AG04449 (cell line): ENCODE data around the gene SNX27.

Experiments used
- CTCF ChIA-PET: fragments of 350-600 bp; formaldehyde crosslinking; extraction: SDS; loops from one replicate; lab custom pipeline; 2021; ENCODE audit warnings: antibody characterized with exemption; lab: Yijun Ruan, JAX
- POLR2A ChIA-PET: fragments of 400-600, 350-600 bp; formaldehyde crosslinking; extraction: SDS; loops from one replicate; lab custom pipeline; 2020; ENCODE audit warnings: antibody characterized with exemption, inconsistent platforms; lab: Yijun Ruan, JAX
- DNase-seq: peaks from one replicate; pipeline ENCODE4 v3.0.0-alpha.2; 2010; ENCODE audit warnings: low read depth, low spot score
- H3K4me3 ChIP-seq: 2 replicates; pipeline ENCODE4 v1.5.1; 2011; ENCODE audit warnings: low read depth, mild to moderate bottlenecking, control low read depth, low read length
- CTCF ChIP-seq: IDR thresholded peaks from one replicate; pipeline ENCODE4 v1.5.1; 2011; ENCODE audit warnings: mild to moderate bottlenecking, moderate library complexity, low read length, control low read depth, inconsistent platforms; ENCODE audit not compliant: insufficient read depth; ENCODE audit errors: missing control alignments

Gene SNX27

GRCh38 chr1:151581921-151582320 lies 29.9 kb upstream of the SNX27 start:
- ChIA-PET POLR2A (no interaction called here), CTCF (interaction anchor here (1.5 to 3.0 kb wide), 2 partner anchors 11 to 138 kb away, joined by 4 to 25 read pairs; no protein-coding TSS in a partner anchor)
- no peak for TF ChIP-seq CTCF
- H3K4me3 ChIP-seq = no peak overlapping the region
- DNase-seq = no peak

GRCh38 chr1:151583796-151584195 lies 28.1 kb upstream of the SNX27 start:
- CTCF ChIA-PET = interaction anchor here (3.0 kb wide), 1 partner anchor 10 kb away, joined by 25 read pairs; no protein-coding TSS in a partner anchor

GRCh38 chr1:151584278-151584677 lies 27.6 kb upstream of the SNX27 start:
- DNase-seq = no peak
- ChIA-PET CTCF (interaction anchor here (3.0 kb wide), 1 partner anchor 9 kb away, joined by 25 read pairs; no protein-coding TSS in a partner anchor), POLR2A (no interaction called here)
- no peak overlapping the region for H3K4me3 ChIP-seq
- TF ChIP-seq CTCF = no peak

More at GRCh38 chr1:151583796-151584195, 28.1 kb upstream of the SNX27 start:
- TF ChIP-seq CTCF = no peak
- no peak overlapping the region for H3K4me3 ChIP-seq
- POLR2A ChIA-PET = no interaction called here
- no peak for DNase-seq

- TF ChIP-seq CTCF = no peak
- H3K4me3 ChIP-seq = no peak overlapping the region
- POLR2A ChIA-PET = no interaction called here
- no peak for DNase-seq
- CTCF ChIA-PET = no interaction called here
These were observed 27.1 kb upstream of the SNX27 start for GRCh38 chr1:151584780-151585179.

- TF ChIP-seq CTCF = no peak
- no peak for DNase-seq
- POLR2A ChIA-PET = interaction anchor here (0.6 to 1.5 kb wide), 3 partner anchors 27 to 403 kb away, joined by 3 to 4 read pairs (median 3); partner anchors contain the start of gene TUFT1
These were observed 26.2 kb upstream of the SNX27 start for GRCh38 chr1:151585622-151586021.

GRCh38 chr1:151590961-151591360 lies 20.9 kb upstream of the SNX27 start:
- CTCF ChIA-PET = interaction anchor here (1.3 to 6.6 kb wide), 5 partner anchors 12 to 142 kb away, joined by 3 to 96 read pairs (median 4); no protein-coding TSS in a partner anchor
- POLR2A ChIA-PET = no interaction called here
- DNase-seq = no peak
- no peak for TF ChIP-seq CTCF
- H3K4me3 ChIP-seq = no peak overlapping the region

More at GRCh38 chr1:151585622-151586021, 26.2 kb upstream of the SNX27 start:
- CTCF ChIA-PET = interaction anchor here (1.2 kb wide), 1 partner anchor 9 kb away, joined by 11 read pairs; no protein-coding TSS in a partner anchor
- no peak overlapping the region for H3K4me3 ChIP-seq
